ENCODE data around the gene ANXA7.

GRCh38 chr10:73359492-73359891, 54.4 kb downstream of the ANXA7 start:
- no peak for TF ChIP-seq CTCF (conservative IDR thresholded peaks at IDR 0.05; ENCODE audit: low read length)
- no peak for TF ChIP-seq EZH2phosphoT487 (IDR thresholded peaks at IDR 0.05; ENCODE audit: borderline replicate concordance)

Data from Loucy (cell line).